ENCODE results near the gene OR4M1. TPM values are rescaled to one million over a fixed set of nuclear protein-coding genes. Genes with fewer than 3 reads are reported as not detected.
"Not testable (repeated sequence)": the region's sequence is repeated elsewhere in the genome, so short reads cannot be mapped to it uniquely, and the experiment has no call there.

The OR4M1 gene
- total RNA-seq, 1 donor from 2014 or later, result not detected

- TF ChIP-seq, protein P1, sequence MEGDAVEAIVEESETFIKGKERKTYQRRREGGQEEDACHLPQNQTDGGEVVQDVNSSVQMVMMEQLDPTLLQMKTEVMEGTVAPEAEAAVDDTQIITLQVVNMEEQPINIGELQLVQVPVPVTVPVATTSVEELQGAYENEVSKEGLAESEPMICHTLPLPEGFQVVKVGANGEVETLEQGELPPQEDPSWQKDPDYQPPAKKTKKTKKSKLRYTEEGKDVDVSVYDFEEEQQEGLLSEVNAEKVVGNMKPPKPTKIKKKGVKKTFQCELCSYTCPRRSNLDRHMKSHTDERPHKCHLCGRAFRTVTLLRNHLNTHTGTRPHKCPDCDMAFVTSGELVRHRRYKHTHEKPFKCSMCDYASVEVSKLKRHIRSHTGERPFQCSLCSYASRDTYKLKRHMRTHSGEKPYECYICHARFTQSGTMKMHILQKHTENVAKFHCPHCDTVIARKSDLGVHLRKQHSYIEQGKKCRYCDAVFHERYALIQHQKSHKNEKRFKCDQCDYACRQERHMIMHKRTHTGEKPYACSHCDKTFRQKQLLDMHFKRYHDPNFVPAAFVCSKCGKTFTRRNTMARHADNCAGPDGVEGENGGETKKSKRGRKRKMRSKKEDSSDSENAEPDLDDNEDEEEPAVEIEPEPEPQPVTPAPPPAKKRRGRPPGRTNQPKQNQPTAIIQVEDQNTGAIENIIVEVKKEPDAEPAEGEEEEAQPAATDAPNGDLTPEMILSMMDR (IDR thresholded peaks at IDR 0.05; ENCODE audit: partially characterized antibody, unreplicated experiment), result no peak
- Mint-ChIP-seq H3K4me3 (ENCODE audit: unreplicated experiment) (no peak overlapping the region), H3K9me3 (ENCODE audit: unreplicated experiment) (peaks cover 7% of the 10 kb centered on the region), H3K27me3 (ENCODE audit: unreplicated experiment) (peaks cover 4% of the 10 kb centered on the region), H3K4me1 (ENCODE audit: low read depth, unreplicated experiment) (no peaks in the 10 kb centered on the region), H3K36me3 (ENCODE audit: unreplicated experiment) (no peaks in the 10 kb centered on the region), H3K27ac (ENCODE audit: unreplicated experiment) (no peak overlapping the region)
- DNase-seq, result no peak
Measured at GRCh38 chr14:19754172-19754571, 19.1 kb upstream of the OR4M1 start.

- not testable (repeated sequence) for H3K4me1 Mint-ChIP-seq (ENCODE audit: low read depth, unreplicated experiment); H3K36me3 Mint-ChIP-seq (ENCODE audit: unreplicated experiment); H3K4me3 Mint-ChIP-seq (ENCODE audit: unreplicated experiment); H3K27me3 Mint-ChIP-seq (ENCODE audit: unreplicated experiment); DNase-seq; H3K27ac Mint-ChIP-seq (ENCODE audit: unreplicated experiment)
- H3K9me3 Mint-ChIP-seq (ENCODE audit: unreplicated experiment), result peaks cover 24% of the 10 kb centered on the region
Measured at GRCh38 chr14:19771491-19771890, 1.8 kb upstream of the OR4M1 start.

GRCh38 chr14:19771895-19772430 lies 1.3 kb upstream of the OR4M1 start:
- peaks cover 24% of the 10 kb centered on the region for H3K9me3 Mint-ChIP-seq (ENCODE audit: unreplicated experiment)
- no peaks in the 10 kb centered on the region for H3K4me1 Mint-ChIP-seq (ENCODE audit: low read depth, unreplicated experiment)
- TF ChIP-seq, protein P1 (IDR thresholded peaks at IDR 0.05; ENCODE audit: partially characterized antibody, unreplicated experiment), result no peak
- H3K27ac Mint-ChIP-seq (ENCODE audit: unreplicated experiment), result no peak overlapping the region
- no peaks in the 10 kb centered on the region for H3K27me3 Mint-ChIP-seq (ENCODE audit: unreplicated experiment)
- H3K36me3 Mint-ChIP-seq (ENCODE audit: unreplicated experiment), result peaks cover 5% of the 10 kb centered on the region
- no peak for DNase-seq
- no peak overlapping the region for H3K4me3 Mint-ChIP-seq (ENCODE audit: unreplicated experiment)

DNA sequence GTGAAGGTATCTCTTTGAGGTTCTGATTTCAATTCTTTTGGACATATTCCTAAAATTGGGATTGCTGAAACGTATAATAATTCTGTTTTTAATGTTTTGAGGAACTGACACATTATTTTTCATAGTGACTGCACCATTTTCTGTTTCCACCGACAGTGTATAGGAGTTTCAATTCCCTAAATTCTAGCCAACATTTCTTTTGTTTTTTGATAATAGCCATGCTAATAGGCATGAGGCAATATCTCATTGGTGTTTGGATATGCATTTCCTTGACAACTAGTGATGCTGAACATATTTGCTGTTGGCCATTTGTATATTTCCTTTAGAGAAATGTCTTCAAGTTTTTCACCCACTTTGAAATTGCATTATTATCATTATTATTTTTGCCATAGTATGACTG lies 850 bp upstream of the OR4M1 start:
- not testable (repeated sequence) for H3K27me3 Mint-ChIP-seq (ENCODE audit: unreplicated experiment); H3K36me3 Mint-ChIP-seq (ENCODE audit: unreplicated experiment); H3K4me1 Mint-ChIP-seq (ENCODE audit: low read depth, unreplicated experiment); DNase-seq; H3K4me3 Mint-ChIP-seq (ENCODE audit: unreplicated experiment); H3K27ac Mint-ChIP-seq (ENCODE audit: unreplicated experiment)
- H3K9me3 Mint-ChIP-seq (ENCODE audit: unreplicated experiment), result peaks cover 24% of the 10 kb centered on the region

DNA sequence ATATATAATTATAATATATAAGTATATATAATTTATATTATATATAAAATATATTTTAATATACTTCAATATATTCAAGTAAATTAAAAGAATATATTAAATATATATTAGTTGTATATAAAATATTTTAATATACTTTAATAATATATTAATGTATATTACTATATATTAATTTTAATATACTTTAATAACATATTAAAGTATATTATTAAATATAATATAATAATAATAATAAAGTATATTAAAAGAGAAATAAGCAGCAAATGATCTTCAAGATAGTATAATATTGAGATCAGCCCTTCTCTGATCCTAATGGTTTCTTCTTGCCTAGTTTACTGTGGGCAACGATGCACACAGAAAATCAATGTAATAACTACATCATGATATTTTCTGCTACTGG lies 2.3 kb downstream of the OR4M1 start:
- Mint-ChIP-seq H3K27me3 (ENCODE audit: unreplicated experiment) (no peaks in the 10 kb centered on the region), H3K4me3 (ENCODE audit: unreplicated experiment) (no peak overlapping the region), H3K27ac (ENCODE audit: unreplicated experiment) (no peak overlapping the region), H3K4me1 (ENCODE audit: low read depth, unreplicated experiment) (no peaks in the 10 kb centered on the region), H3K36me3 (ENCODE audit: unreplicated experiment) (peaks cover 5% of the 10 kb centered on the region), H3K9me3 (ENCODE audit: unreplicated experiment) (peaks cover 20% of the 10 kb centered on the region)
- TF ChIP-seq, protein P1 (IDR thresholded peaks at IDR 0.05; ENCODE audit: partially characterized antibody, unreplicated experiment), result no peak
- DNase-seq, result no peak

- not testable (repeated sequence) for H3K4me3 Mint-ChIP-seq (ENCODE audit: unreplicated experiment); H3K9me3 Mint-ChIP-seq (ENCODE audit: unreplicated experiment); H3K27me3 Mint-ChIP-seq (ENCODE audit: unreplicated experiment); H3K27ac Mint-ChIP-seq (ENCODE audit: unreplicated experiment); H3K36me3 Mint-ChIP-seq (ENCODE audit: unreplicated experiment); DNase-seq; H3K4me1 Mint-ChIP-seq (ENCODE audit: low read depth, unreplicated experiment)
Measured at GRCh38 chr14:19785848-19786247, 12.5 kb downstream of the OR4M1 start.

DNA sequence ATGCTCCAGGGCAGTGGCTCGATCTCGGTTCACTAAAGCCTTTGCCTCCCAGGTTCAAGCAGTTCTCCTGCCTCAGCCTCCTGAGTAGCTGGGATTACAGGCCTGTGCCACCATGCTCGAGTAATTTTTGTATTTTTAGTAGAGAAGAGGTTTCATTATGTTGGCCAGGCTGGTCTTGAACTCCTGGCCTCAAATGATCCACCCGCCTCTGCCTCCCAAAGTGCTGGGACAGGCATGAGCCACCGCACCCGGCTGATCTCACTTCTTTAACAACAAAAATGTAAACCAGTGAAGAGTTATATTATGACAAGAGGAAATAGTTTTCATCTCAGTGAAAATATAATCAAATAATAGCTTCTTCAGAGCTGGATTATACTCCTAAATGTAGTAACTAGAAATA lies 14.0 kb downstream of the OR4M1 start:
- not testable (repeated sequence) for DNase-seq; H3K9me3 Mint-ChIP-seq (ENCODE audit: unreplicated experiment); H3K27ac Mint-ChIP-seq (ENCODE audit: unreplicated experiment); H3K36me3 Mint-ChIP-seq (ENCODE audit: unreplicated experiment); H3K27me3 Mint-ChIP-seq (ENCODE audit: unreplicated experiment); H3K4me3 Mint-ChIP-seq (ENCODE audit: unreplicated experiment); H3K4me1 Mint-ChIP-seq (ENCODE audit: low read depth, unreplicated experiment)

GRCh38 chr14:19788150-19788549 lies 14.8 kb downstream of the OR4M1 start:
- not testable (repeated sequence) for H3K27me3 Mint-ChIP-seq (ENCODE audit: unreplicated experiment); DNase-seq; H3K4me1 Mint-ChIP-seq (ENCODE audit: low read depth, unreplicated experiment); H3K36me3 Mint-ChIP-seq (ENCODE audit: unreplicated experiment); H3K27ac Mint-ChIP-seq (ENCODE audit: unreplicated experiment); H3K9me3 Mint-ChIP-seq (ENCODE audit: unreplicated experiment); H3K4me3 Mint-ChIP-seq (ENCODE audit: unreplicated experiment)

GRCh38 chr14:19796520-19797108 lies 23.3 kb downstream of the OR4M1 start:
- DNase-seq; H3K4me1 Mint-ChIP-seq (ENCODE audit: low read depth, unreplicated experiment); H3K27me3 Mint-ChIP-seq (ENCODE audit: unreplicated experiment); H3K36me3 Mint-ChIP-seq (ENCODE audit: unreplicated experiment); H3K27ac Mint-ChIP-seq (ENCODE audit: unreplicated experiment); H3K4me3 Mint-ChIP-seq (ENCODE audit: unreplicated experiment): not testable (repeated sequence)
- peaks cover 18% of the 10 kb centered on the region for H3K9me3 Mint-ChIP-seq (ENCODE audit: unreplicated experiment)

Measured in glutamatergic neuron (in vitro differentiated cells).